NB4 (cell line): ENCODE results near the gene NTSR2.

Experiments
- DNase-seq: peaks from one replicate; pipeline ENCODE4 v3.0.0; 2010; ENCODE audit warnings: low read depth
- H3K4me3 ChIP-seq: one replicate; pipeline ENCODE4 v1.5.1; 2011; ENCODE audit warnings: mild to moderate bottlenecking, low read depth, low read length, moderate library complexity
- MYC ChIP-seq: IDR thresholded peaks from 2 replicates; pipeline ENCODE4 v1.6.1; 2011; ENCODE audit warnings: low read depth, low read length
- POLR2A ChIP-seq: IDR thresholded peaks from 2 replicates; pipeline ENCODE4 v1.6.1; 2011; ENCODE audit warnings: mild to moderate bottlenecking; ENCODE audit not compliant: insufficient read length; ENCODE audit errors: extremely low read depth
- TF ChIP-seq, protein P1 (sequence below): IDR thresholded peaks from one replicate; pipeline ENCODE4 v1.5.1; 2012; ENCODE audit warnings: low read depth, low read length
- TF ChIP-seq, protein P2 (sequence below): IDR thresholded peaks from 2 replicates; pipeline ENCODE4 v1.6.1; 2011; ENCODE audit warnings: low read depth, low read length

NTSR2 gene

GRCh38 chr2:11697103-11697871 lies 27.3 kb upstream of the NTSR2 start:
- TF ChIP-seq, protein P1, sequence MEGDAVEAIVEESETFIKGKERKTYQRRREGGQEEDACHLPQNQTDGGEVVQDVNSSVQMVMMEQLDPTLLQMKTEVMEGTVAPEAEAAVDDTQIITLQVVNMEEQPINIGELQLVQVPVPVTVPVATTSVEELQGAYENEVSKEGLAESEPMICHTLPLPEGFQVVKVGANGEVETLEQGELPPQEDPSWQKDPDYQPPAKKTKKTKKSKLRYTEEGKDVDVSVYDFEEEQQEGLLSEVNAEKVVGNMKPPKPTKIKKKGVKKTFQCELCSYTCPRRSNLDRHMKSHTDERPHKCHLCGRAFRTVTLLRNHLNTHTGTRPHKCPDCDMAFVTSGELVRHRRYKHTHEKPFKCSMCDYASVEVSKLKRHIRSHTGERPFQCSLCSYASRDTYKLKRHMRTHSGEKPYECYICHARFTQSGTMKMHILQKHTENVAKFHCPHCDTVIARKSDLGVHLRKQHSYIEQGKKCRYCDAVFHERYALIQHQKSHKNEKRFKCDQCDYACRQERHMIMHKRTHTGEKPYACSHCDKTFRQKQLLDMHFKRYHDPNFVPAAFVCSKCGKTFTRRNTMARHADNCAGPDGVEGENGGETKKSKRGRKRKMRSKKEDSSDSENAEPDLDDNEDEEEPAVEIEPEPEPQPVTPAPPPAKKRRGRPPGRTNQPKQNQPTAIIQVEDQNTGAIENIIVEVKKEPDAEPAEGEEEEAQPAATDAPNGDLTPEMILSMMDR: no peak
- no peak for TF ChIP-seq POLR2A
- no peak for TF ChIP-seq MYC
- TF ChIP-seq, protein P2, sequence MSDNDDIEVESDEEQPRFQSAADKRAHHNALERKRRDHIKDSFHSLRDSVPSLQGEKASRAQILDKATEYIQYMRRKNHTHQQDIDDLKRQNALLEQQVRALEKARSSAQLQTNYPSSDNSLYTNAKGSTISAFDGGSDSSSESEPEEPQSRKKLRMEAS: no peak
- DNase-seq: peak; percentile 23
- no peak overlapping the region for H3K4me3 ChIP-seq

GRCh38 chr2:11696736-11697102 lies 26.7 kb upstream of the NTSR2 start:
- no peak for DNase-seq
- TF ChIP-seq POLR2A (no peak), MYC (no peak)
- TF ChIP-seq, protein P2: no peak
- TF ChIP-seq, protein P1: no peak
- no peak overlapping the region for H3K4me3 ChIP-seq

DNA sequence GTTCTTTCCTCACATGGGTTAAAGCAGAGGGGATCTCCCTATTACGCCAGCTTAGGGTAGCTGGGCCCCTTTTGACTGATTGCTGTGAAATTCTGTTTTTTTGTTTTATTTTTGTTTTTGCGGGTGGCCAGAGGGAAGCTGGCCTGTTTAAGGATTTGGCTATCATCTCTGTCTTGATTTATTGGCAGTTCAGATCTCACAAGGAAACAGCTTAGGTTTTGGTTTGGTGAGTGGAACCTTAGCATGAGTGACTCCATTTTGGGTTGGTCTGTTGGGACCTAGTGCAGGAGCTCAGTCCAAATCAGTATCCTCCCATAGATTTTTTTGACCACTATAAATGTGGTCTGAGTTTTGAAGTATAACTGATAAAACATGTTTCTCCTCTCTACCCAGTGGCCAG lies 25.6 kb upstream of the NTSR2 start:
- TF ChIP-seq MYC: no peak
- TF ChIP-seq, protein P1: no peak
- no peak for DNase-seq
- H3K4me3 ChIP-seq: no peak overlapping the region

- peak; percentile 73 for DNase-seq
- no peak overlapping the region for H3K4me3 ChIP-seq
- TF ChIP-seq, protein P2: no peak
- TF ChIP-seq, protein P1: peak; percentile 89
- TF ChIP-seq POLR2A: no peak
- no peak for TF ChIP-seq MYC
These were observed 23.0 kb upstream of the NTSR2 start for GRCh38 chr2:11692966-11693521.

GRCh38 chr2:11691076-11691660 lies 21.2 kb upstream of the NTSR2 start:
- TF ChIP-seq, protein P2: no peak
- TF ChIP-seq, protein P1: no peak
- TF ChIP-seq POLR2A (no peak), MYC (no peak)
- no peak overlapping the region for H3K4me3 ChIP-seq
- DNase-seq: no peak
